Kidney (tissue), 14 donors: ENCODE measurements around the gene CDK12. TPM values are rescaled to one million over a fixed set of nuclear protein-coding genes. Genes with fewer than 3 reads are reported as not detected.
"Not testable (repeated sequence)": the region's sequence is repeated elsewhere in the genome, so short reads cannot be mapped to it uniquely, and the experiment has no call there.

Source experiments
- DNase-seq, 5 donors: peaks; one replicate each; pipeline ENCODE4 v3.0.0-alpha.2; 2013 to 2020
- FAIRE-seq: peaks from 2 replicates; lab custom pipeline; 2012; peaks lifted over from hg19 to GRCh38; lab: Jason Lieb, UNC
- H3K27ac ChIP-seq, 2 donors: one replicate each; pipeline ENCODE4 v1.7.0; 2013; ENCODE audit warnings: low read depth in 2 of 2, low read length in 2 of 2, inconsistent platforms in 1 of 2
- H3K27me3 ChIP-seq: one replicate; pipeline ENCODE4 v1.7.1; 2013; ENCODE audit warnings: low read length, inconsistent platforms; ENCODE audit not compliant: control insufficient read depth, insufficient read depth
- H3K36me3 ChIP-seq, 3 donors: one replicate each; pipeline versions ENCODE4 v1.7.0 to v1.7.1; 2013; ENCODE audit warnings: low read length in 3 of 3, control low read depth in 1 of 3, inconsistent platforms in 1 of 3; ENCODE audit not compliant: insufficient read depth in 3 of 3, control insufficient read depth in 2 of 3
- H3K4me1 ChIP-seq, 3 donors: one replicate each; pipeline versions ENCODE4 v1.7.0 to v1.7.1; 2013; ENCODE audit warnings: low read length in 3 of 3, inconsistent platforms in 1 of 3, low read depth in 1 of 3; ENCODE audit not compliant: control insufficient read depth in 2 of 3, insufficient read depth in 2 of 3
- H3K4me3 ChIP-seq, 3 donors: one replicate each; pipeline versions ENCODE4 v1.7.0 to v1.8.1; 2013; ENCODE audit warnings: low read length in 3 of 3, control low read depth in 1 of 3, inconsistent platforms in 1 of 3
- H3K9ac ChIP-seq, 3 donors: one replicate each; pipeline versions ENCODE4 v1.7.0 to v1.7.1; 2013; ENCODE audit warnings: low read length in 3 of 3, control low read depth in 1 of 3, inconsistent platforms in 1 of 3
- H3K9me3 ChIP-seq, 3 donors: one replicate each; pipeline versions ENCODE4 v1.7.0 to v1.7.1; 2013; ENCODE audit warnings: low read length in 3 of 3, control low read depth in 1 of 3, inconsistent platforms in 1 of 3; ENCODE audit not compliant: control insufficient read depth in 2 of 3, insufficient read depth in 1 of 3
- CTCF ChIP-seq: IDR thresholded peaks from 3 replicates; pipeline ENCODE4 v1.5.1; 2012; ENCODE audit warnings: mild to moderate bottlenecking, moderate library complexity, borderline replicate concordance; ENCODE audit not compliant: insufficient read depth; ENCODE audit errors: extremely low read depth
- intact Hi-C: fragments of 100-400 bp; cut with DNase I; formaldehyde crosslinking; loops from one replicate; pipeline ENCODE4 v1.11.1; 2022
- polyA plus RNA-seq: library from polyadenylated mRNA; stranded (reverse); fragments of 350-450 nt; fragmentation: Illumina TruSeq; extraction: RNeasy Lipid Tissue Mini Kit (QIAGEN cat#74804); gene quantifications from one replicate; pipeline ENCODE4 v1.2.3, GENCODE V29; 2014; ENCODE audit warnings: low read depth, low replicate concordance; ENCODE audit not compliant: insufficient read depth
- total RNA-seq: library from RNA; stranded (reverse); fragmentation: NEBNext Ultra II Directional; extraction: Animal tissue kit (Norgen Biotek cat#: 25700); gene quantifications from one replicate; pipeline ENCODE4 v1.2.1, GENCODE V29; 2021
- donor health status: control.
- donor health status: control.
- donor health status: control.
- donor health status: control.
- donor health status: control.
- donor health status: DM: yes; HTN: yes; CAD: no.
- donor health status: Normal renal cell carcinoma (clear cell type).

The CDK12 gene
- total and polyA plus RNA-seq, 2 donors from 2014 or later = 5.6 to 55.3 TPM

- DNase-seq (no peak), FAIRE-seq (no peak)
- no peak overlapping the region for H3K9ac ChIP-seq
- peaks cover 0 to 4% (median 0%) of the 10 kb centered on the region in 3 donors for H3K36me3 ChIP-seq
- TF ChIP-seq CTCF = no peak
- no peaks in the 10 kb centered on the region for H3K27me3 ChIP-seq
- H3K4me1 ChIP-seq = no peaks in the 10 kb centered on the region
- H3K4me3 ChIP-seq = no peak overlapping the region
- H3K27ac ChIP-seq = no peak overlapping the region
- intact Hi-C loops = no loop called here
- H3K9me3 ChIP-seq = no peaks in the 10 kb centered on the region
Observed at GRCh38 chr17:39487946-39488345, 26.7 kb downstream of the CDK12 start.

DNA sequence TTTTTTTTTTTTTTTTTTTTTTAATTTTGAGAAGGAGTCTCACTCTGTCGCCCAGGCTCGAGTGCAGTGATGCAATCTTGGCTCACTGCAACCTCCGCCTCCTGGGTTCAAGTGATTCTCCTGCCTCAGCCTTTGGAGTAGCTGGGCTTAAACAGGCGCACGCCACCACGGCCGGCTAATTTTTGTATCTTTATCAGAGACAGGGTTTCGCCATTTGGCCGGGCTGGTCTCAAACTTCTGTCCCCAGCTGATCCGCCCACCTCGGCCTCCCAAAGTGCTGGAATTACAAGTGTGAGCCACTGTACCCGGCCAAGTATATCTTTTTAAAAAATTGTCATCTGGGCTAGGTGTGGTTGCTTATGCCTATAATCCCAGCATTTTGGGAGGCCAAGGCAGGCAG, 35.6 kb downstream of the CDK12 start:
- intact Hi-C loops = not testable (repeated sequence)

DNA sequence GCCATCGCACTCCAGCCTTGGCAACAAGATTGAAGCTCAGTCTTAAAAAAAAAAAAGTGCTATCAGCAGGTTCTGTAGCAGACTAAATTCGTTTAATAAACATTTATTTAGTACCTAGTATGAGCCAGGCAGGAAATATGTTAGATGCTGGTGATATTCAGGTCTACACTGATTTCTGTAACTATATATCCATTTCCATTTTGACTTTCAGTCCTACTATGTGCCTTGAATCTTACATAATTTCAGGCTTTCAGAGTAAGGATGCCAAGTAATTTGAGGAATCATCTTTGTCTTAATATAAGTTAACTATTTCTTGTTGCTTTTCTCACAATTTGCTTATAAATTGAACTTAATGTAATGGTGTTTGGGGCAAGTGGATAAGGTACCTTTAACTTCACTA, 46.2 kb downstream of the CDK12 start:
- H3K9me3 ChIP-seq = no peaks in the 10 kb centered on the region
- intact Hi-C loops = no loop called here
- H3K4me3 ChIP-seq = no peak overlapping the region
- H3K27ac ChIP-seq = no peak overlapping the region
- H3K4me1 ChIP-seq = no peaks in the 10 kb centered on the region
- peaks cover 9 to 31% (median 25%) of the 10 kb centered on the region in 3 donors for H3K36me3 ChIP-seq
- no peak for TF ChIP-seq CTCF
- no peak overlapping the region for H3K9ac ChIP-seq
- DNase-seq = no peak
- H3K27me3 ChIP-seq = no peaks in the 10 kb centered on the region
- no peak for FAIRE-seq

More for the DNA sequence above, 35.6 kb downstream of the CDK12 start:
- not testable (repeated sequence) for H3K27ac ChIP-seq, H3K4me3 ChIP-seq, H3K9ac ChIP-seq, H3K27me3 ChIP-seq, DNase-seq, H3K4me1 ChIP-seq, FAIRE-seq, H3K9me3 ChIP-seq
- peaks cover 4 to 14% (median 11%) of the 10 kb centered on the region in 3 donors for H3K36me3 ChIP-seq

- Histone ChIP-seq H3K9ac (no peak overlapping the region), H3K27ac (no peak overlapping the region), H3K27me3 (no peaks in the 10 kb centered on the region), H3K36me3 (peaks cover 9 to 29% (median 17%) of the 10 kb centered on the region in 3 donors), H3K4me3 (no peak overlapping the region), H3K9me3 (no peaks in the 10 kb centered on the region), H3K4me1 (no peaks in the 10 kb centered on the region)
- no peak for FAIRE-seq
- no peak for TF ChIP-seq CTCF
- no peak for DNase-seq
- intact Hi-C loops = no loop called here
Observed at GRCh38 chr17:39508987-39509386, 47.7 kb downstream of the CDK12 start.
